NCI-H2029 (cell line): ENCODE measurements around the gene EVI2A.
"Not testable (repeated sequence)": the region's sequence is repeated elsewhere in the genome, so short reads cannot be mapped to it uniquely, and the experiment has no call there.

Experiments used
- DNase-seq: peaks from one replicate; lab custom pipeline; 2025; lab: John Stamatoyannopoulos, UW

The EVI2A gene

GRCh38 chr17:31321481-31321880 lies at the start of gene EVI2A:
TSS of gene EVI2A (minus strand) at chr17:31321622. CDS start at chr17:31319013, 2,609 bp downstream.
- no peak for DNase-seq

- no peak for DNase-seq
Measured at GRCh38 chr17:31369266-31369665, 47.8 kb upstream of the EVI2A start.

- DNase-seq: no peak
Measured at GRCh38 chr17:31366088-31366487, 44.7 kb upstream of the EVI2A start.

- DNase-seq: no peak
Measured at GRCh38 chr17:31364012-31364411, 42.6 kb upstream of the EVI2A start.

- peak; percentile 69 for DNase-seq
Measured at GRCh38 chr17:31357839-31358394, 36.5 kb upstream of the EVI2A start.

GRCh38 chr17:31357091-31357490 lies 35.7 kb upstream of the EVI2A start:
- DNase-seq: no peak

- no peak for DNase-seq
Measured at GRCh38 chr17:31355935-31356334, 34.5 kb upstream of the EVI2A start.

- DNase-seq: no peak
Measured at GRCh38 chr17:31349454-31349853, 28.0 kb upstream of the EVI2A start.

- DNase-seq: not testable (repeated sequence)
Measured at GRCh38 chr17:31345191-31345747, 23.8 kb upstream of the EVI2A start.

- DNase-seq: no peak
Measured at GRCh38 chr17:31339906-31340661, 18.7 kb upstream of the EVI2A start.

- DNase-seq: no peak
Measured at GRCh38 chr17:31329221-31329620, 7.8 kb upstream of the EVI2A start.

- no peak for DNase-seq
Measured at GRCh38 chr17:31328160-31328535, 6.7 kb upstream of the EVI2A start.

- DNase-seq: no peak
Measured at GRCh38 chr17:31327534-31328159, 6.2 kb upstream of the EVI2A start.

- DNase-seq: no peak
Measured at GRCh38 chr17:31323551-31323950, 2.1 kb upstream of the EVI2A start.

GRCh38 chr17:31321966-31322365 lies 544 bp upstream of the EVI2A start:
- DNase-seq: no peak

GRCh38 chr17:31320791-31321190 lies 631 bp downstream of the EVI2A start:
- no peak for DNase-seq

GRCh38 chr17:31320241-31320640 lies 1.2 kb downstream of the EVI2A start:
- no peak for DNase-seq

GRCh38 chr17:31318851-31319661 lies 2.4 kb downstream of the EVI2A start:
- DNase-seq: no peak

GRCh38 chr17:31318298-31318801 lies 3.1 kb downstream of the EVI2A start:
- DNase-seq: peak; percentile 38

- DNase-seq: no peak
Measured at GRCh38 chr17:31314782-31315100, 6.7 kb downstream of the EVI2A start.

- no peak for DNase-seq
Measured at GRCh38 chr17:31313982-31314781, 7.2 kb downstream of the EVI2A start, which contains the start of gene EVI2B. TSS of gene EVI2B (minus strand) at chr17:31314054. CDS start at chr17:31305609, 8,445 bp downstream.
